D721Med (cell line): ENCODE measurements around the gene STK38.
"Not testable (repeated sequence)": the region's sequence is repeated elsewhere in the genome, so short reads cannot be mapped to it uniquely, and the experiment has no call there.

Experiments
- DNase-seq: peaks from one replicate; pipeline ENCODE4 v3.0.0; 2011; ENCODE audit warnings: low spot score; ENCODE audit not compliant: insufficient read length
- FAIRE-seq: peaks from 2 replicates; lab custom pipeline; 2011; peaks lifted over from hg19 to GRCh38; lab: Jason Lieb, UNC
- TF ChIP-seq, protein P1 (sequence below): IDR thresholded peaks from 2 replicates; pipeline ENCODE4 v1.5.1; 2012; ENCODE audit warnings: mild to moderate bottlenecking, control low read depth; ENCODE audit not compliant: insufficient read depth; ENCODE audit errors: missing control alignments

The STK38 gene

GRCh38 chr6:36590237-36590636 lies 43.0 kb upstream of the STK38 start:
- TF ChIP-seq, protein P1, sequence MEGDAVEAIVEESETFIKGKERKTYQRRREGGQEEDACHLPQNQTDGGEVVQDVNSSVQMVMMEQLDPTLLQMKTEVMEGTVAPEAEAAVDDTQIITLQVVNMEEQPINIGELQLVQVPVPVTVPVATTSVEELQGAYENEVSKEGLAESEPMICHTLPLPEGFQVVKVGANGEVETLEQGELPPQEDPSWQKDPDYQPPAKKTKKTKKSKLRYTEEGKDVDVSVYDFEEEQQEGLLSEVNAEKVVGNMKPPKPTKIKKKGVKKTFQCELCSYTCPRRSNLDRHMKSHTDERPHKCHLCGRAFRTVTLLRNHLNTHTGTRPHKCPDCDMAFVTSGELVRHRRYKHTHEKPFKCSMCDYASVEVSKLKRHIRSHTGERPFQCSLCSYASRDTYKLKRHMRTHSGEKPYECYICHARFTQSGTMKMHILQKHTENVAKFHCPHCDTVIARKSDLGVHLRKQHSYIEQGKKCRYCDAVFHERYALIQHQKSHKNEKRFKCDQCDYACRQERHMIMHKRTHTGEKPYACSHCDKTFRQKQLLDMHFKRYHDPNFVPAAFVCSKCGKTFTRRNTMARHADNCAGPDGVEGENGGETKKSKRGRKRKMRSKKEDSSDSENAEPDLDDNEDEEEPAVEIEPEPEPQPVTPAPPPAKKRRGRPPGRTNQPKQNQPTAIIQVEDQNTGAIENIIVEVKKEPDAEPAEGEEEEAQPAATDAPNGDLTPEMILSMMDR = no peak
- FAIRE-seq (no peak), DNase-seq (no peak)

DNA sequence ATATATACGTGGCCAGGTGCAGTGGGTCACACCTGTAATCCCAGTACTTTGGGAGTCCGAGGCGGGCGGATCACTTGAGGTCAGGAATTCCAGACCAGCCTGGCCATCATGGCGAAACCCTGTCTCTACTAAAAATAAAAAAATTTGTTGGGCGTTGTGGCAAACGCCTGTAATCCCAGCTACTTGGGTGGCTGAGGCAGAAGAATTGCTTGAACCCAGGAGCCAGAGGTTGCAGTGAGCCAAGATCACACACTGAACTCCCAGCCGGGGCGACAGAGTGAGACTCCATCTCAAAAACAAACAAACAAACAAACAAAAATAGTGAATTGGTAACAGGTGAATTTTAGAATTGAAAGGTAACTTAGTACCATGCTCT lies 41.7 kb upstream of the STK38 start:
- not testable (repeated sequence) for DNase-seq, FAIRE-seq

GRCh38 chr6:36586606-36587005 lies 39.3 kb upstream of the STK38 start:
- FAIRE-seq (no peak), DNase-seq (no peak)
- TF ChIP-seq, protein P1 = no peak

DNA sequence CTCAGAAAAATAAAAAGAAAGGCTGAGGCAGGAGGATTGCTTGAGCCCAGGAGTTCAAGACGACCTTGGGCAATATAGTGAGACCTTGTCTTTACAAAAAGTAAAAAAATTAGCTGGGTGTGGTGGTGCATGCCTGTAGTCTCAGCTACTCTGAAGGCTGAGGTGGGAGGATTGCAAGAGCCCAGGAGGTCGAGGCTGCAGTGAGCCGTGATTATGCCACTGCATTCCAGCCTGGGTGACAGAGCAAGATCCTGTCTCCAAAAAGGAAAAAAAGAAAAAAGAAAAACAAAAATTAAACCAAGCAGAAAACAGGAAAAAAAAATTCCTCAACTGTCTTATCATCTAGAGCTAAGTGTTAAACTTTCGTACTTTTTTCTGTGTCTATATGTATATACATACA lies 34.4 kb upstream of the STK38 start:
- FAIRE-seq (no peak), DNase-seq (no peak)
- TF ChIP-seq, protein P1 = no peak

DNA sequence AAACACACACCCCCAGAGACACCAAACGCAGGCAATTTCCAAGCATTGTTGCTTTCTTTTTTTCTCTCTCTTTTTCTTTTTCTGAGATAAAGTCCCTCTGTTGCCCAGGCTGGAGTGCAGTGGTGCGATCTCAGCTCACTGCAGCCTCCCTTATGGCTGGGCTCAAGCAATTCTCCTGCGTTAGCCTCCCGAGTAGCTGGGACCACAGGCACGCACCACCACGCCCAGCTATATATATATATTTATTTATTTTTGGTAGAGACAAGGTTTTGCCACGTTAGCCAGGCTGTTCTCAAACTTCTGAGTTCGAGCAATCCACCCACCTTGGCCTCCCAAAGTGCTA lies 32.9 kb upstream of the STK38 start:
- TF ChIP-seq, protein P1 = no peak
- DNase-seq = no peak
- FAIRE-seq = no peak

GRCh38 chr6:36578431-36578830 lies 31.2 kb upstream of the STK38 start:
- DNase-seq (no peak), FAIRE-seq (no peak)
- TF ChIP-seq, protein P1 = no peak

DNA sequence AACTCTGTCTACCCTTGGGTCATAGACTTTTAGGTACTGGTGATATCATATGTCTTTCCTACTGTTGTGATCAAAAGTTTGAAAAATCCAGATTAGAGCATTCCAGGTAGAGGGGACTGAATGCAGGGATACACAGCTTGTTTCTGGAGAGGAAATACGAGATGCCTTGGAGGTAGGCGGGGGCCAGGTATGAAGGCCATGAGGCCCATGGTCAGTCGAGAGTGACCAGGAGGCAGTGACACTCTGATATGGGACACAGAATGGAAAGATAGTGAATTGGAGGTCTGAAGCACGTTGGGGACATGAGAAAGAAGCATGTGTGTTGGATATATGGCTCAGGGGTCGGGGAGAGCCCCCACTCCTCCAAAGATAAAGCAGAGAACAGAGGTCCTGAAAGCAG lies 30.8 kb upstream of the STK38 start:
- TF ChIP-seq, protein P1 = no peak
- no peak for FAIRE-seq
- DNase-seq = no peak

- no peak for FAIRE-seq
- TF ChIP-seq, protein P1 = no peak
- DNase-seq = no peak
Measured at GRCh38 chr6:36577301-36577700, 30.0 kb upstream of the STK38 start.
